GM12892 (cell line): Measurements from ENCODE around the gene ATP4B.

Experiments
- POLR2A ChIP-seq: IDR thresholded peaks from 2 replicates; pipeline ENCODE4 v1.6.1; 2011; ENCODE audit warnings: low read depth, low read length, control low read depth
- POLR2AphosphoS5 ChIP-seq: IDR thresholded peaks from 2 replicates; pipeline ENCODE4 v1.6.1; 2011; ENCODE audit warnings: low read depth, low read length, control low read depth
- TAF1 ChIP-seq: IDR thresholded peaks from 2 replicates; pipeline ENCODE4 v1.6.1; 2011; ENCODE audit warnings: low read depth, mild to moderate bottlenecking, control low read depth, low read length, borderline replicate concordance

DNA sequence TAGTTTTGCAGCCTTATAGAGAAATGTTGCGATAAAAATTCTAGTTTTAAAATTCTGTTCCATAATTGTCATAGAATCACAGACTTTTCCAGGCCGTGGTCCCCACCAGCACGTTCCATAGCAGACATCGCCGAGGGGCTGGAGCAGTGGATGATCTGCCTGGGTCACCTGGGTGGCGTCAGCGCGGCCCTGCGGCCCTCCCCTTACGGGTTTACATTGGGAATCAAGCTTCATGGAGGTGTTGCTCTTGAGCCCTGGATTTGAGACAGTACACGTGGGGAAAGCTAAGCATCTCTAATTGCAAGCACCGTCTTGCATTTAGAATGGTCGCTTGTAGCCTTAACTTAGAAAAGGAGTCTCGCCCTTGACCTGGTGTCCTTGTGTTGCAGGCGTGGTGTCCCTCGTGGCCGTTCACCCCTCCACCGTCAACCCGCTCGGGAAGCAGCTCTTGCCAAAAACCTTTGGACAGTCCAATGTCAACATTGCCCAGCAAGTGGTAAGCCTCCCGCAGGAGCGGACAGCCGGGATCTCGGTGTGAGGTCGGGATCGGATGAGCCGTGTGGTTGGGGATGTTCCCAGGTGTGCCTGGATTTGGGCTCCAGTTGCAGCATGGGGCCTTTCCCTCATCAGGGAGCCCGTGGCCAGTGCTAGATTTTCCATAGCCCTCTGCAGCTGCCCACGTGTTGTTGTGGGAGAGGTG is 35.1 kb downstream of the ATP4B start:
- TF ChIP-seq POLR2A = no peak
- TF ChIP-seq POLR2AphosphoS5 = no peak
- no peak for TF ChIP-seq TAF1
